Anterior cingulate cortex (tissue), 58 donors: ENCODE data around the gene AMOTL1.
"Not testable (repeated sequence)": the region's sequence is repeated elsewhere in the genome, so short reads cannot be mapped to it uniquely, and the experiment has no call there.

ENCODE experiments used
- DNase-seq, 58 donors: peaks; one replicate each; lab custom pipeline; 2025; lab: John Stamatoyannopoulos, UW

Gene AMOTL1

GRCh38 chr11:94791216-94791889, 23.2 kb downstream of the AMOTL1 start:
- no peak for DNase-seq

GRCh38 chr11:94791942-94792341, 23.8 kb downstream of the AMOTL1 start:
- DNase-seq: not testable (repeated sequence)

GRCh38 chr11:94792451-94792850, 24.3 kb downstream of the AMOTL1 start:
- no peak for DNase-seq

GRCh38 chr11:94793002-94793401, 24.8 kb downstream of the AMOTL1 start:
- DNase-seq: no peak

GRCh38 chr11:94793822-94794221, 25.7 kb downstream of the AMOTL1 start:
- DNase-seq: no peak

- DNase-seq: no peak
These were observed 26.4 kb downstream of the AMOTL1 start for GRCh38 chr11:94794287-94795168.

- DNase-seq: no peak
These were observed 27.5 kb downstream of the AMOTL1 start for GRCh38 chr11:94795476-94796189.

GRCh38 chr11:94796190-94796580, 28.0 kb downstream of the AMOTL1 start:
- no peak for DNase-seq

GRCh38 chr11:94796863-94797262, 28.7 kb downstream of the AMOTL1 start:
- no peak for DNase-seq

GRCh38 chr11:94799726-94800125, 31.6 kb downstream of the AMOTL1 start:
- no peak for DNase-seq

- peak in 9 of 58 donors; percentile 8 to 28 (median 16) for DNase-seq
These were observed 32.3 kb downstream of the AMOTL1 start for GRCh38 chr11:94800414-94800813.

GRCh38 chr11:94801866-94802460, 33.8 kb downstream of the AMOTL1 start:
- DNase-seq: peak in 2 of 58 donors; percentile 9 to 49

GRCh38 chr11:94802501-94802900, 34.3 kb downstream of the AMOTL1 start:
- DNase-seq: peak in 17 of 58 donors; percentile 6 to 67 (median 18)

- DNase-seq: no peak
These were observed 35.3 kb downstream of the AMOTL1 start for GRCh38 chr11:94803491-94803890.

- DNase-seq: no peak
These were observed 36.7 kb downstream of the AMOTL1 start for GRCh38 chr11:94804874-94805273.

- DNase-seq: no peak
These were observed 37.9 kb downstream of the AMOTL1 start for GRCh38 chr11:94806014-94806413.

GRCh38 chr11:94806419-94806818, 38.3 kb downstream of the AMOTL1 start:
- DNase-seq: no peak

- DNase-seq: no peak
These were observed 41.1 kb downstream of the AMOTL1 start for GRCh38 chr11:94809251-94809650.

GRCh38 chr11:94812724-94813720, 44.9 kb downstream of the AMOTL1 start:
- DNase-seq: not testable (repeated sequence)
